Adrenal gland (tissue), 12 donors: ENCODE measurements around the gene RNF217. TPM values are rescaled to one million over a fixed set of nuclear protein-coding genes. Genes with fewer than 3 reads are reported as not detected.

Experiments
- DNase-seq, 7 donors: peaks; one replicate each; pipeline ENCODE4 v3.0.0-alpha.2; 2019 to 2020
- H3K27ac ChIP-seq, 5 donors: fragments of 200-600 bp; sonication (generic) in 4 of 5; 1 replicate in 3 of 5; 2 replicates in 2 of 5; pipeline versions ENCODE4 v1.5.1 to v1.8.0; 2016 to 2020; ENCODE audit warnings: mild to moderate bottlenecking in 1 of 5
- H3K27me3 ChIP-seq: fragments of 200-600 bp; 2 replicates; pipeline ENCODE4 v1.8.0; 2021
- H3K36me3 ChIP-seq, 2 donors: fragments of 200-600 bp; replicated peaks in 1 of 2; 1 replicate in 1 of 2; 2 replicates in 1 of 2; pipeline versions ENCODE4 v1.5.1 to v1.8.0; 2018 to 2022
- H3K4me1 ChIP-seq, 2 donors: fragments of 200-600 bp; replicated peaks in 1 of 2; 1 replicate in 1 of 2; 2 replicates in 1 of 2; pipeline versions ENCODE4 v1.5.1 to v1.8.0; 2018 to 2021
- H3K4me3 ChIP-seq, 4 donors: fragments of 200-600 bp; sonication (generic) in 3 of 4; one replicate each; pipeline ENCODE4 v1.5.1; 2016 to 2018
- H3K9me3 ChIP-seq, 3 donors: fragments of 200-600 bp; sonication (generic) in 1 of 3; replicated peaks in 1 of 3; 1 replicate in 2 of 3; 2 replicates in 1 of 3; pipeline versions ENCODE4 v1.5.1 to v1.8.0; 2016 to 2021
- CTCF ChIP-seq, 6 experiments: fragments of 450-650 bp in 4 of 6; fragments of 200-600 bp in 2 of 6; sonication (generic) in 1 of 6; IDR thresholded peaks; 1 replicate in 5 of 6; 2 replicates in 1 of 6; pipeline versions ENCODE4 v1.5.1 to v1.8.0; 2016 to 2021; ENCODE audit warnings: antibody characterized with exemption in 6 of 6, mild to moderate bottlenecking in 2 of 6, moderate library complexity in 1 of 6
- POLR2A ChIP-seq, 2 donors: fragments of 450-650 bp; IDR thresholded peaks; one replicate each; pipeline ENCODE4 v1.6.1; 2017; ENCODE audit warnings: antibody characterized with exemption in 2 of 2, mild to moderate bottlenecking in 2 of 2, moderate library complexity in 1 of 2
- WGBS, 4 donors: extraction: QIAGEN DNeasy Blood & Tissue Kit in 2 of 4; methylation state at CpG; one replicate each; pipeline versions ENCODE4 v1.1.5 to v1.1.7; 2013 to 2017; 5-methylcytosine and 5-hydroxymethylcytosine counted together
- intact Hi-C, 2 donors: fragments of 100-400 bp; cut with DNase I; formaldehyde crosslinking; loops; one replicate each; pipeline versions ENCODE4 v1.14.1 to v1.15.0; 2022 to 2023
- polyA plus RNA-seq, 3 donors: library from polyadenylated mRNA; stranded (reverse); fragments of 200-250 nt in 2 of 3; fragments of 350-450 nt in 1 of 3; fragmentation: Illumina TruSeq in 1 of 3; extraction: RNeasy Lipid Tissue Mini Kit (QIAGEN cat#74804) in 1 of 3; gene quantifications; one replicate each; pipeline ENCODE4 v1.2.3, GENCODE V29; 2013 to 2014
- total RNA-seq, 9 donors: library from RNA; depleted of rRNA in 4 of 9; stranded (reverse); fragments of >200 nt in 4 of 9; fragments of 120-200 nt in 1 of 9; fragmentation: NEBNext Ultra II Directional in 1 of 9; extraction: Animal tissue kit (Norgen Biotek cat#: 25700) in 1 of 9; gene quantifications; one replicate each; pipeline versions ENCODE4 v1.1.0 to v1.2.4, GENCODE V29; 2013 to 2023
- donor health status: healthy with polysubstance abuse.
- donor health status: Bipolar disorder and iron deficiency.
- donor health status: DM: yes; HTN: yes; CAD: no.
- donor health status: DM: no; HTN: no; CAD: no.
- donor health status: DM: no; HTN: no; CAD: no.
- donor health status: DM: yes; HTN: yes; CAD: no.

The RNF217 gene
- total and polyA plus RNA-seq, 12 donors, result 4.6 to 23.0 (median 11.5) TPM

- intact Hi-C loops, result no loop called here
- DNase-seq, result no peak
- Histone ChIP-seq H3K27me3 (no peaks in the 10 kb centered on the region), H3K4me1 (peaks cover 8 to 26% of the 10 kb centered on the region in 2 donors), H3K36me3 (no peaks in the 10 kb centered on the region), H3K9me3 (no peaks in the 10 kb centered on the region), H3K4me3 (no peak overlapping the region), H3K27ac (no peak overlapping the region)
- no peak for TF ChIP-seq POLR2A (IDR thresholded peaks at IDR 0.05)
- TF ChIP-seq CTCF (IDR thresholded peaks at IDR 0.05), result no peak
- 35 to 63% (median 40%) methylated on average over 2 of the region's 2 CpGs for WGBS, 4 donors
These were observed 37.0 kb downstream of the RNF217 start for GRCh38 chr6:124999105-124999764.

- Histone ChIP-seq H3K4me1 (peaks cover 8 to 20% of the 10 kb centered on the region in 2 donors), H3K27me3 (no peaks in the 10 kb centered on the region), H3K9me3 (no peaks in the 10 kb centered on the region), H3K4me3 (peak overlapping the region in 1 of 4 donors; percentile 47), H3K27ac (peak overlapping the region in 1 of 5 donors; percentile 51), H3K36me3 (no peaks in the 10 kb centered on the region)
- DNase-seq, result no peak
- WGBS, 4 donors, result 27 to 40% (median 37%) methylated on average over 4 of the region's 4 CpGs
- intact Hi-C loops, result no loop called here
- TF ChIP-seq POLR2A (IDR thresholded peaks at IDR 0.05), result no peak
- no peak for TF ChIP-seq CTCF (IDR thresholded peaks at IDR 0.05)
These were observed 39.6 kb downstream of the RNF217 start for GRCh38 chr6:125001684-125002405.

GRCh38 chr6:125002406-125002741, 40.1 kb downstream of the RNF217 start:
- Histone ChIP-seq H3K27me3 (no peaks in the 10 kb centered on the region), H3K9me3 (no peaks in the 10 kb centered on the region), H3K4me3 (peak overlapping the region in 1 of 4 donors; percentile 47), H3K4me1 (peaks cover 8 to 20% of the 10 kb centered on the region in 2 donors), H3K36me3 (no peaks in the 10 kb centered on the region), H3K27ac (peak overlapping the region in 1 of 5 donors; percentile 51)
- intact Hi-C loops, result no loop called here
- WGBS, 4 donors, result 41 to 50% (median 45%) methylated on average over 8 of the region's 8 CpGs
- no peak for DNase-seq
- TF ChIP-seq POLR2A (IDR thresholded peaks at IDR 0.05) (no peak), CTCF (IDR thresholded peaks at IDR 0.05) (no peak)

- WGBS, 4 donors, result 51 to 66% (median 60%) methylated on average over 2 of the region's 2 CpGs
- DNase-seq, result no peak
These were observed 40.8 kb downstream of the RNF217 start for GRCh38 chr6:125003070-125003469.

More at GRCh38 chr6:125003070-125003469, 40.8 kb downstream of the RNF217 start:
- peaks cover 8 to 20% of the 10 kb centered on the region in 2 donors for H3K4me1 ChIP-seq
- H3K27me3 ChIP-seq, result no peaks in the 10 kb centered on the region
- no peaks in the 10 kb centered on the region for H3K9me3 ChIP-seq
- H3K4me3 ChIP-seq, result no peak overlapping the region
- intact Hi-C loops, result no loop called here
- peak overlapping the region in 2 of 5 donors; percentile 8 to 17 for H3K27ac ChIP-seq
- TF ChIP-seq POLR2A (IDR thresholded peaks at IDR 0.05) (no peak), CTCF (IDR thresholded peaks at IDR 0.05) (no peak)
- H3K36me3 ChIP-seq, result no peaks in the 10 kb centered on the region
